AG04450 (cell line): Measurements from ENCODE around the gene KNL1. TPM values are rescaled to one million over a fixed set of nuclear protein-coding genes. Genes with fewer than 3 reads are reported as not detected.

Source experiments
- CTCF ChIA-PET: fragments of 300-600, 350-600 bp; formaldehyde crosslinking; extraction: SDS; loops from one replicate; lab custom pipeline; 2022; ENCODE audit warnings: antibody characterized with exemption, inconsistent platforms; lab: Charles Lee
- POLR2A ChIA-PET: fragments of 350-600 bp; formaldehyde crosslinking; extraction: SDS; loops from one replicate; lab custom pipeline; 2021; ENCODE audit warnings: antibody characterized with exemption, inconsistent platforms; lab: Yijun Ruan, JAX
- DNase-seq: peaks from one replicate; pipeline ENCODE4 v3.0.0-alpha.2; 2011; ENCODE audit warnings: low read depth, low spot score
- H3K27ac ChIP-seq: one replicate; pipeline ENCODE4 v1.5.1; 2012; ENCODE audit warnings: low read depth, low read length, control low read depth
- H3K27me3 ChIP-seq: one replicate; pipeline ENCODE4 v1.6.0; 2012; ENCODE audit warnings: low read length; ENCODE audit not compliant: control insufficient read depth, insufficient read depth
- H3K4me3 ChIP-seq: 2 replicates; pipeline ENCODE4 v1.5.1; 2011; ENCODE audit warnings: mild to moderate bottlenecking, low read depth, low read length, control low read depth
- H3K9me3 ChIP-seq: 2 replicates; pipeline ENCODE4 v1.5.1; 2012; ENCODE audit warnings: low read length; ENCODE audit not compliant: control insufficient read depth, insufficient read depth
- CTCF ChIP-seq: IDR thresholded peaks from 2 replicates; pipeline ENCODE4 v1.5.1; 2011; ENCODE audit warnings: low read depth, low read length, control low read depth, inconsistent platforms
- polyA plus RNA-seq: library from polyadenylated mRNA; depleted of rRNA; stranded (reverse); fragments of >200 nt; gene quantifications from 2 replicates; pipeline ENCODE4 v1.2.3, GENCODE V29; 2011

KNL1 gene
- polyA plus RNA-seq, 1 experiment, result 5.6 TPM

GRCh38 chr15:40550341-40551037 lies 43.6 kb upstream of the KNL1 start:
- POLR2A ChIA-PET, result interaction anchor here (0.5 kb wide), 1 partner anchor 14 kb away, joined by 3 read pairs; the partner anchor contains the start of gene CCDC32
- no peak for DNase-seq
- no peaks in the 10 kb centered on the region for H3K9me3 ChIP-seq
- no peaks in the 10 kb centered on the region for H3K27me3 ChIP-seq
- H3K27ac ChIP-seq, result no peak overlapping the region
- H3K4me3 ChIP-seq, result no peak overlapping the region
- no peak for TF ChIP-seq CTCF
- CTCF ChIA-PET, result interaction anchor here (0.9 to 1.3 kb wide), 2 partner anchors 44 to 309 kb away, joined by 3 read pairs; no protein-coding TSS in a partner anchor

- TF ChIP-seq CTCF, result no peak
- POLR2A ChIA-PET, result no interaction called here
These were observed 39.9 kb upstream of the KNL1 start for GRCh38 chr15:40554161-40554525.

GRCh38 chr15:40555876-40556275 lies 38.2 kb upstream of the KNL1 start:
- ChIA-PET CTCF (interaction anchor here (1.0 kb wide), 1 partner anchor 34 kb away, joined by 6 read pairs; no protein-coding TSS in a partner anchor), POLR2A (no interaction called here)
- Histone ChIP-seq H3K27me3 (no peaks in the 10 kb centered on the region), H3K4me3 (no peak overlapping the region), H3K9me3 (no peaks in the 10 kb centered on the region), H3K27ac (no peak overlapping the region)
- DNase-seq, result no peak
- TF ChIP-seq CTCF, result no peak

More at GRCh38 chr15:40554161-40554525, 39.9 kb upstream of the KNL1 start:
- no peaks in the 10 kb centered on the region for H3K9me3 ChIP-seq
- H3K27me3 ChIP-seq, result no peaks in the 10 kb centered on the region
- H3K4me3 ChIP-seq, result no peak overlapping the region
- no peak overlapping the region for H3K27ac ChIP-seq
- no peak for DNase-seq
- CTCF ChIA-PET, result interaction anchor here (0.6 kb wide), 1 partner anchor 775 kb away, joined by 3 read pairs; no protein-coding TSS in a partner anchor

GRCh38 chr15:40558952-40559742 lies 34.9 kb upstream of the KNL1 start:
- no peak for TF ChIP-seq CTCF
- Histone ChIP-seq H3K9me3 (no peaks in the 10 kb centered on the region), H3K27ac (no peak overlapping the region), H3K27me3 (no peaks in the 10 kb centered on the region), H3K4me3 (no peak overlapping the region)
- ChIA-PET POLR2A (no interaction called here), CTCF (no interaction called here)
- no peak for DNase-seq

- Histone ChIP-seq H3K27ac (no peak overlapping the region), H3K9me3 (no peaks in the 10 kb centered on the region), H3K4me3 (no peak overlapping the region), H3K27me3 (no peaks in the 10 kb centered on the region)
- ChIA-PET POLR2A (no interaction called here), CTCF (no interaction called here)
- TF ChIP-seq CTCF, result no peak
- no peak for DNase-seq
These were observed 31.4 kb upstream of the KNL1 start for GRCh38 chr15:40562691-40563090.
